HG03045 (cell line): ENCODE measurements around the gene C13orf46.
"Not testable (repeated sequence)": the region's sequence is repeated elsewhere in the genome, so short reads cannot be mapped to it uniquely, and the experiment has no call there.

Experiments
- ATAC-seq: cut with Tn5 transposase; IDR thresholded peaks from one replicate; pipeline ENCODE4 v1.9.1; 2021; ENCODE audit warnings: mild to moderate bottlenecking, moderate library complexity; ENCODE audit not compliant: unreplicated experiment

Gene C13orf46

GRCh38 chr13:113973218-113974164, at the start of gene C13orf46:
TSS of gene C13orf46 (minus strand) at chr13:113974076. CDS start at chr13:113973997, 79 bp downstream.
- ATAC-seq = no peak

GRCh38 chr13:114022876-114023275, 49.0 kb upstream of the C13orf46 start:
- no peak for ATAC-seq

- ATAC-seq = no peak
Observed at GRCh38 chr13:114022309-114022669, 48.4 kb upstream of the C13orf46 start.

GRCh38 chr13:114021464-114022308, 47.8 kb upstream of the C13orf46 start:
- ATAC-seq = no peak

GRCh38 chr13:114020750-114021463, 47.0 kb upstream of the C13orf46 start:
- ATAC-seq = no peak

GRCh38 chr13:114020134-114020533, 46.3 kb upstream of the C13orf46 start:
- ATAC-seq = not testable (repeated sequence)

GRCh38 chr13:114019367-114019766, 45.5 kb upstream of the C13orf46 start:
- ATAC-seq = no peak

- ATAC-seq = no peak
Observed at GRCh38 chr13:114018461-114019055, 44.7 kb upstream of the C13orf46 start.

- no peak for ATAC-seq
Observed at GRCh38 chr13:114017966-114018365, 44.1 kb upstream of the C13orf46 start.

- no peak for ATAC-seq
Observed at GRCh38 chr13:114017028-114017630, 43.3 kb upstream of the C13orf46 start.

- ATAC-seq = no peak
Observed at GRCh38 chr13:114016321-114017027, 42.6 kb upstream of the C13orf46 start.

GRCh38 chr13:114015969-114016295, 42.1 kb upstream of the C13orf46 start:
- ATAC-seq = no peak

- no peak for ATAC-seq
Observed at GRCh38 chr13:114015111-114015968, 41.5 kb upstream of the C13orf46 start.

GRCh38 chr13:114013952-114014629, 40.2 kb upstream of the C13orf46 start:
- no peak for ATAC-seq

GRCh38 chr13:114013336-114013735, 39.5 kb upstream of the C13orf46 start:
- ATAC-seq = no peak

GRCh38 chr13:114012921-114013320, 39.0 kb upstream of the C13orf46 start:
- no peak for ATAC-seq

- ATAC-seq = no peak
Observed at GRCh38 chr13:114012141-114012540, 38.3 kb upstream of the C13orf46 start.

- no peak for ATAC-seq
Observed at GRCh38 chr13:114011226-114011625, 37.4 kb upstream of the C13orf46 start.
